Measurements from ENCODE around the gene SETX.

The SETX gene

DNA sequence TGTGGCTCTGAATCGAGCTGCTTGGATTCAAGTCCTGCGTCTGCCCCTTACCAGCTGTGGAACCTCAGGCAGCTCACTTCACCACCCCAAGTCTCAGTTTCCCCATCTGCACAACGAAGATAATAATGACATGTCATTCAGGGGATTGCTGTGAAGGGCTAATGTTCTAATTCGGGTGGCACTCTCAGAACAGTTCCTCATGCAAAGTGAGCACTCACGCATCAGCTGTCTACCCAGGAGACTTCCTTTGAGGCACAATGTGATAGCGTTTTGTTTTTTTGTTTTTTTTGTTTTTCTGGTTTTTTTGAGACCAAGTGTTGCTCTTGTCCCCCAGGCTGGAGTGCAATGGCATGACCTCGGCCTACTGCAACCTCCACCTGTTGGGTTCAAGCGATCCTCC, 136.6 kb downstream of the SETX start:
- no peak for TF ChIP-seq FOXA1 (IDR thresholded peaks at IDR 0.05)
- TF ChIP-seq TARDBP (IDR thresholded peaks at IDR 0.05) = no peak
- TF ChIP-seq CTBP1 (IDR thresholded peaks at IDR 0.05; ENCODE audit: borderline replicate concordance) = no peak
- no peak for TF ChIP-seq ZNF384 (IDR thresholded peaks at IDR 0.05)
- no peak for TF ChIP-seq BHLHE40 (IDR thresholded peaks at IDR 0.05; ENCODE audit: borderline replicate concordance)
- TF ChIP-seq SUZ12 (IDR thresholded peaks at IDR 0.05) = no peak
- ChIA-PET POLR2A (no interaction called here), CTCF (interaction anchor here (0.6 to 1.4 kb wide), 2 partner anchors 18 to 325 kb away, joined by 4 to 5 read pairs; no protein-coding TSS in a partner anchor)
- DNase-seq (ENCODE audit: extremely low spot score) = no peak

DNA sequence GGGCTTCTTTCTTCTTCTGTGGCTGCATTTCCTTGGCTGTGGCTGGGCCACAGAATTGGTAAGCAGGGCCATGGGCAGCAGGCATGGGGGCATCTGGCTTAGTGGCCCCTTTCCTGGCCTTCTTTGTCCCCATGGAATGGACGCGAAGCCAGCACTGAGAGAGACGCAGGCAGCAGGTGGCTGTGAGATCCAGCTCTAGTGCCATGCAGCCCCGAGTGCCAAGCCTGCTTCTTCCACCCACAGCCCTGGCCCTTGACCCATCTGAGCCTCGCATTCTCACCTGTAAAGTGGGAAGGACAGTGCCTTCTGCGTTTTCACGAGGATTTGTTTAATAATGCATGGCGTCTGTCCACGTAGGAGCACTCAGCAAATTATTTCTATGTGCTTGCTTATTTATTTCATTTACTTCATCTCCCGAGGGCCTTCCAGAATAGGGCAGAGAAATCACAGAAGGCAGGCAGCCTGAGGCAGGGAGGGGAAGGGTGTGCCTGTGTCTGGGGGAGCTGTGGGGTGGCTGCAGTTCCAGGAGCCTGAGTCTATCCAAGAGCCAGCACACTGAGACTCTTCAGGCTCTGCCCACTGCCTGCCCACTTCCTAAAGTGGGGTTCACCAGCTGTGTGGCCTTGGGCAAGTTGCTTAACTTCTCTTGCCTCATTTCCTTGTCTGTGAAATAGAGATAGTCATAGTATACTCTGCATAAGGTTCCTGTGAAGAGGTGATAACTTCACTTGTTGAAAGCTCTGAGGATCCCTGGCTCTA, 137.7 kb downstream of the SETX start:
- no peak for DNase-seq (ENCODE audit: extremely low spot score)
- POLR2A ChIA-PET = no interaction called here
- TF ChIP-seq CTBP1 (IDR thresholded peaks at IDR 0.05; ENCODE audit: borderline replicate concordance) = no peak
- no peak for TF ChIP-seq NFRKB (IDR thresholded peaks at IDR 0.05)
- TF ChIP-seq FOXM1 (IDR thresholded peaks at IDR 0.05; ENCODE audit: borderline replicate concordance) = no peak
- TF ChIP-seq, protein P1, sequence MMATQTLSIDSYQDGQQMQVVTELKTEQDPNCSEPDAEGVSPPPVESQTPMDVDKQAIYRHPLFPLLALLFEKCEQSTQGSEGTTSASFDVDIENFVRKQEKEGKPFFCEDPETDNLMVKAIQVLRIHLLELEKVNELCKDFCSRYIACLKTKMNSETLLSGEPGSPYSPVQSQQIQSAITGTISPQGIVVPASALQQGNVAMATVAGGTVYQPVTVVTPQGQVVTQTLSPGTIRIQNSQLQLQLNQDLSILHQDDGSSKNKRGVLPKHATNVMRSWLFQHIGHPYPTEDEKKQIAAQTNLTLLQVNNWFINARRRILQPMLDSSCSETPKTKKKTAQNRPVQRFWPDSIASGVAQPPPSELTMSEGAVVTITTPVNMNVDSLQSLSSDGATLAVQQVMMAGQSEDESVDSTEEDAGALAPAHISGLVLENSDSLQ (IDR thresholded peaks at IDR 0.05) = no peak
- no peak for TF ChIP-seq LEF1 (IDR thresholded peaks at IDR 0.05; ENCODE audit: borderline replicate concordance)
- no peak for TF ChIP-seq L3MBTL2 (conservative IDR thresholded peaks at IDR 0.05)
- TF ChIP-seq SUZ12 (IDR thresholded peaks at IDR 0.05) = no peak
- TF ChIP-seq ZNF384 (IDR thresholded peaks at IDR 0.05) = no peak
- no peak for TF ChIP-seq FOXA1 (IDR thresholded peaks at IDR 0.05)
- no peak for TF ChIP-seq SP1 (IDR thresholded peaks at IDR 0.05)
- CTCF ChIA-PET = interaction anchor here (1.4 kb wide), 1 partner anchor 19 kb away, joined by 4 read pairs; no protein-coding TSS in a partner anchor

DNA sequence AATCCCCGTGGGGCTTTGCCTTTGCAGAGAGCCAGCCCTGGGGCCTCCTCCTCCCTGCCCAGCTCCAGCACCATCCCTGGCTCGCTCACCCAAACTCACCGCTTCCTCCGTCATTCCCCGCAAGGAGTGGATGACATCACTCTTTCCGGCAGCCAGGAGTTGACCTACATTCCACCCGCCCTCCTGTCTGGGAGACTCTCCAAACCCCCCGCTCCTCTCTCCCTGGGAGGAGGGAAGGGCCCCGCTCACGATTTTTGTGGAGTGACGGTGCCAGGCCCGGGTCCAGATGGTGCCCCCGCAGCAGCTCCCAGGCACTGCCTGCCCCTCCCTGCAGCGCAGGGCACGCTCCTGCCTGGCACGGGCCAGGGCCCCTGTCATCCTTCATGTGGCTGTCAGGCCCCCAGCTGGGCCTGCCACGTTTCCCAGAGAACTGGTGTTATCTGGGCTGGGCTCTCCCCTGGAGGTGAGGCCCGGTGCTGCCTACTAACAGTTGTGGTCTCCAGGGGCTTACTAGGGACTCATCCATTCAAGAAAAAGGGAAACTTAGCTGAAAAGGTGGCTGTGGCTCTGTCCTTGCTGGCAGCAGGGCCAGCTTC, 140.7 kb downstream of the SETX start:
- CTCF ChIA-PET = interaction anchor here (0.6 to 1.3 kb wide), 3 partner anchors 11 to 109 kb away, joined by 3 to 4 read pairs (median 3); no protein-coding TSS in a partner anchor
- peak; percentile 72 for DNase-seq (ENCODE audit: extremely low spot score)
- TF ChIP-seq LEF1 (IDR thresholded peaks at IDR 0.05; ENCODE audit: borderline replicate concordance) (no peak), ARNT (IDR thresholded peaks at IDR 0.05) (no peak)
- TF ChIP-seq, protein P1 (IDR thresholded peaks at IDR 0.05) = peak; percentile 79
- POLR2A ChIA-PET = no interaction called here

DNA sequence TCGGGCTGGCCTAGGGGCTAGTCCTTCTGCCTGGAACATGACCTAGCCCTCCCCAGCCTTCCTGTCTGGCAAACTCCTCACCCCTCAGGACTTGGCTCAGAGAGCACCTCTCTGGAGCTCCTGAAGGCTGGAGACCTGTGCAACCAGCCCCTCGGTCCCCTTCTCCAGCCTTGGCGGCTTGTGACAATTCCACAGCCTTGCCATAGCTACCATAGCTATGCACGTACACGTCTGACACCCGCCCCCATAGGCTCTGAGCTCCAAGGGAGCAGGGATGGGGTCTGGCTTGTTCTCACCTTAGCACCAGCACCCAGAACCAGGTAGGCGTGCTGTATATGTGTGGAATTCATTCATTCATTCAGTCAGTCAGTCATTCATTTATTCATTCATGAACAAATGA, 143.2 kb downstream of the SETX start:
- no peak for DNase-seq (ENCODE audit: extremely low spot score)
- CTCF ChIA-PET = no interaction called here
- POLR2A ChIA-PET = no interaction called here
- TF ChIP-seq ELF4 (IDR thresholded peaks at IDR 0.05) (no peak), ZNF384 (IDR thresholded peaks at IDR 0.05) (no peak), SP1 (IDR thresholded peaks at IDR 0.05) (no peak), CTBP1 (IDR thresholded peaks at IDR 0.05; ENCODE audit: borderline replicate concordance) (no peak), TARDBP (IDR thresholded peaks at IDR 0.05) (no peak), HDGF (IDR thresholded peaks at IDR 0.05; ENCODE audit: borderline replicate concordance) (no peak), ARNT (IDR thresholded peaks at IDR 0.05) (no peak), NFRKB (IDR thresholded peaks at IDR 0.05) (no peak), LEF1 (IDR thresholded peaks at IDR 0.05; ENCODE audit: borderline replicate concordance) (no peak), FOXA1 (IDR thresholded peaks at IDR 0.05) (no peak), SUZ12 (IDR thresholded peaks at IDR 0.05) (no peak), FOXM1 (IDR thresholded peaks at IDR 0.05; ENCODE audit: borderline replicate concordance) (no peak), FOXK2 (IDR thresholded peaks at IDR 0.05) (no peak), BHLHE40 (IDR thresholded peaks at IDR 0.05; ENCODE audit: borderline replicate concordance) (no peak), L3MBTL2 (conservative IDR thresholded peaks at IDR 0.05) (no peak)
- TF ChIP-seq, protein P1 (IDR thresholded peaks at IDR 0.05) = no peak
